HG03025 (cell line): ENCODE results near the gene C1orf174.

Source experiments
- ATAC-seq: cut with Tn5 transposase; IDR thresholded peaks from one replicate; pipeline ENCODE4 v1.9.1; 2021; ENCODE audit warnings: mild to moderate bottlenecking, moderate library complexity; ENCODE audit not compliant: unreplicated experiment, low FRiP score

The C1orf174 gene

GRCh38 chr1:3898475-3898735 is 1.7 kb downstream of the C1orf174 start:
- ATAC-seq, result no peak

- ATAC-seq, result no peak
These were observed 3.6 kb downstream of the C1orf174 start for GRCh38 chr1:3896396-3897000.

DNA sequence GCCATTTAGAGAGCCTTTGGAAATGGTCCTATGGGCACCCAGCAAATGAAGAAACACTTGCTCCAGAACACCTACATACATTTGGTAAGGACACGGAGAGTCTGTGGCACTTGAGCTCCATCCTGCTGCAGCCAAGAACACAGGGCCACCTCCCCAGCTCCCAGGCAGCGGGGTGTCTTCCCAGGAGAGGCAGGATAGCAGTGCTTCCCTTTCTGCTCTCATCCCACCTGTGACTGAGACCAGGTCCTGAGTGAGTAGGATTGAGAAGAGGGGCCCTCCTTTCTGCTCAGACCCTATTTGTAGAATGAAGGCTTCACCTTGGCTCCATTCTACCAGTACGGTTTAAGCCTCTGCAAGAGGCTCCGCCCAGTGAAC is 4.1 kb downstream of the C1orf174 start:
- no peak for ATAC-seq

- no peak for ATAC-seq
These were observed 4.7 kb downstream of the C1orf174 start for GRCh38 chr1:3895279-3895950.

GRCh38 chr1:3894626-3895278 is 5.3 kb downstream of the C1orf174 start:
- ATAC-seq, result no peak

- ATAC-seq, result no peak
These were observed 6.9 kb downstream of the C1orf174 start for GRCh38 chr1:3893190-3893589.

GRCh38 chr1:3892748-3893147 is 7.3 kb downstream of the C1orf174 start:
- ATAC-seq, result no peak

DNA sequence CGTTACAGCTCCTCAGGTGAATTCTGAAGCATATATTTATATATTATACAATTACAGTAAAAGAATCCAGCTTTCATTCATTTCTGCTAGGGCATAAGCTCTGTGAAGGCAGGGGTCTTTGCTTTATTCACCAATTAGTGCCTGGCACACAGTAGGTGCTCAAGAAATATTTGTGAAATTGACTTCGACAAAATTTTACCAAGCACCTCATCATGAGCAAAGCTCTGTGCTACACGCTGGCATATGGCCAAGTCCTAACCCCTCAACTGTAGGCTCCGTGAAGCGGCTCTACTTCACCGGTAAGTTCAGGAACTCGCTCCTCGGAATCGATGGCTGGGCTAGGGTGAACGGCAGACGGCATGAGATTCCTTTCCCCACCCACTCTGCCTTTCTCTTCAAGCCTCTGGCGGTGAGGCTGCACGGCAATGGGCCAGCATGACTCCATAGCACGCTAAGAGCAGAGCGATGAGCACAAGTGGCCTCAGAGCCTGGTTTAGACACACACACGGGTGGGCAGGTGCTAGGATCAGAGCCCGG is 8.7 kb downstream of the C1orf174 start:
- no peak for ATAC-seq

- no peak for ATAC-seq
These were observed 9.4 kb downstream of the C1orf174 start for GRCh38 chr1:3890389-3891328.

- no peak for ATAC-seq
These were observed 10.1 kb downstream of the C1orf174 start for GRCh38 chr1:3889936-3890335.

DNA sequence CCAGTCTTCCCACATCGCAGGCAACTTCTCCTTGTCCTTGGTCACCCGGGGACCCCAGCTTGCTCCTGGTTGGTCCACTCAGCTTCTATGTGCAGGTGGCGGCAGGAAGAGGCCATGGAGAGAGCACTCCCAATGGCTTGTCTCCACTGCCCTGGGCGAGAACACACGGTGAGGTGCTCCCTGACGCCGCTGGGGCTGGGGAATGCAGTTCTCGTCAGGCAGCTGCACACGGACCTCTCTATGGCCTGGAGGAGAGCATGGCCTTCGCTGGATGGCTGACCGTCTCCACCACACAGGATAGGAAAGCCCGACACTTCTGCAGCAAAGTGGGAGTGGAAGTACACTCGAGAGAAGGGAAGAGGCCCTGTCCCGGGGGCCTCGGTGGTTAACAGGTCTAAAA is 11.8 kb downstream of the C1orf174 start:
- ATAC-seq, result no peak

DNA sequence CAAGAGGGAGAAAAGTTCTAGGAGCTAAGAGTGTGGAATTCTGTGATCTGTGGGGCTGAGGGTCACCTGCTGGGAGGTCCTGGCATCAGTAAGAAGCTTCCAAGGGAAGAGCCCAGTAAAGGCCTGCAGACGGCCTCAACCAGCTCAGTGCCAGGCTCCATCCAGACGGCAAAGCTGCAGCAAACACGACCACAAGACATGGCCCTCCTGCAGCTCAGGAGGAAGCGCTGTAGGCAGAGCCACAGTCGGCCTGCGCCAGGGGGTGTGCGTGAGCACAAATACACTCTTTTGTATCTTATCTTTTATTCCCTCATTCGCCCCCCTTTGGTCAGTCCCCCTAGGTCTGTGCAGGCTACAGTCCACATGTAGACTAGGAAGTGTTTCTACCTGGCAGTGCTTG is 13.4 kb downstream of the C1orf174 start:
- ATAC-seq, result no peak

- ATAC-seq, result no peak
These were observed 13.9 kb downstream of the C1orf174 start for GRCh38 chr1:3886106-3886670.

- ATAC-seq, result no peak
These were observed 14.5 kb downstream of the C1orf174 start for GRCh38 chr1:3885611-3886010.

- ATAC-seq, result no peak
These were observed 15.1 kb downstream of the C1orf174 start for GRCh38 chr1:3884966-3885365.

GRCh38 chr1:3883194-3883925 is 16.7 kb downstream of the C1orf174 start:
- no peak for ATAC-seq

GRCh38 chr1:3881193-3881480 is 18.9 kb downstream of the C1orf174 start:
- no peak for ATAC-seq

DNA sequence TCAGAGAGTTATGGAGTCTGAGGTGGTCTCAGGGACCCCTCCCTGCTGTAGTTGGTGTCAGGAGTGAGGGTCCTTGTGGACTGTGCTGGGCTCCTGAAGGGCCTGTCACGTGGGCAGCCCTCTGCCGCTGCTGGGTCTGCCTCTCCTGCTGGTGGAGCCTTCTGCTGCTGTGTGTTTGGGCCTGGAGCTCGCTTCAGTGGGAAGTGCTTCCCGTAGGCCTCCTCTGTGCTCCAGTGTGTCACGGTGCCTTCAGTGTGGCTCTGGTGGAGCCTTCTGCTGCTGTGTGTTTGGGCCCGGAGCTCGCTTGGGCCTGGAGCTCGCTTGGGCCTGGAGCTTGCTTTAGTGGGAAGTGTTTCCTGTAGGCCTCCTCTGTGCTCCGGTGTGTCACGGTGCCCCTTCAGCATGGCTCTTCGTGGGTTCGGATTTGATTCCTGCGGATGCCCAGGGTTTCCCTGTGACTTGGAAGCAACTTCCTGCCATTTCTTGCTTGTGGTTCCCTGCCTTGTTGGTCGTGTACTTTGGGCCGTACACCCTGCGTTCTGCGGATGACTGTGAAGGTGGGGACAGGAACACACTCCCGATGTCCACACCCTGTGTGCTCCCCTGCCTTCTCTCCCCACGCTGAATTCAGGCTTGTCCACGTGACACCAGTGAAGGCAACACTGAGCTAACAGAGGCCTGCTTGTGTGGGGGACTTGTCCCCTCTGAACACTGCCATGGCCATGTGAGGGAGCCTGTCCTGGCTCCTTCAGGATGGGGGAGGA is 19.5 kb downstream of the C1orf174 start:
- no peak for ATAC-seq

DNA sequence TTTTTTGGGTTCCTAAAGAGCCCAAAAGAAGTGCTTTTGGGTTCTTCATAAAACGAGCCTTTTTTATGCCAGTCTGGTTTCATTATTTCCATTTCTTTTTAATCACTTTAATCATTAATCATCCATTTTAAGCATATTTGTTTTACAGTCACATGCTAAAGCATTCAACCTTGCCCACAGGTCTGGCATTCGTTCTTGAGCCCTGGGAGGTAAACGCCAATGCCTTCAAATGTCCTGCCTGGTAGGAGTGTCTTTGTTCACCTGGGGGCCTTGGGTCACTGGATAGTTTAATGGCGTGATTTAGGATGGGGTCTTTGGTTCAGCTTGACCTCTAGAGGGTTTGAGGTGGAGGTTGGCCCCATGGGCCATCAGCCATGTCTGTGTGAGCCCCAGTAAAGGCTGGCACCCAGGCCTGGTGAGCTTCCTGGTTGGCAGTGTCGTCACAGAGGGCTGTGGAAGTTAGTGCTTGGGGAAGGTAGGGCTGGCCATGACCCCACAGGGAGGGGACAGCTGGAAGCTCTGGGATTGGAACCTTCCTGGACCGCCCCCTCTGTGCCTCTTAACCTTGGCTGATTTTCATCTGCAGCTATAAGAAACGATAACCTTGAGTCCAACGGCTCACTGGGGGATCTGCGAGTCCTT is 20.2 kb downstream of the C1orf174 start:
- ATAC-seq, result no peak
